ENCODE data around the gene NRG3. TPM values are rescaled to one million over a fixed set of nuclear protein-coding genes. Genes with fewer than 3 reads are reported as not detected.

NRG3 gene
- total and polyA plus RNA-seq, 2 donors (not counting 1 experiment from before 2014, with no cell fraction given): 0.06 TPM; not detected in 1

GRCh38 chr10:82572744-82573143 is 697.8 kb downstream of the NRG3 start:
- Histone ChIP-seq H3K36me3 (replicated peaks in 1 of 2; ENCODE audit: control extremely low read depth in 1 of 2, control insufficient read depth in 1 of 2, extremely low read depth in 1 of 2, insufficient read depth in 2 of 2, low read length in 1 of 2) (no peaks in the 10 kb centered on the region), H3K27ac (ENCODE audit: low read length in 2 of 2) (no peak overlapping the region), H4K20me1 (ENCODE audit: control insufficient read depth, insufficient read depth, low read length, poor library complexity, severe bottlenecking) (no peaks in the 10 kb centered on the region), H3K79me2 (ENCODE audit: control insufficient read depth, insufficient read depth, low read length) (no peaks in the 10 kb centered on the region), H3K9me3 (ENCODE audit: control extremely low read depth in 1 of 3, control insufficient read depth in 2 of 3, insufficient read depth in 1 of 3, low read length in 2 of 3) (no peaks in the 10 kb centered on the region), H3K4me3 (ENCODE audit: control extremely low read depth in 1 of 5, extremely low read depth in 1 of 5, insufficient read depth in 1 of 5, low read depth in 2 of 5, low read length in 4 of 5) (no peak overlapping the region), H3K9ac (ENCODE audit: low read length) (no peak overlapping the region), H3K4me2 (replicated peaks; ENCODE audit: low read depth, low read length, poor library complexity, severe bottlenecking) (no peak overlapping the region), H3K27me3 (replicated peaks in 1 of 4; ENCODE audit: control extremely low read depth in 1 of 4, control insufficient read depth in 3 of 4, insufficient read depth in 4 of 4, low read length in 3 of 4) (no peaks in the 10 kb centered on the region), H3K4me1 (ENCODE audit: control insufficient read depth in 2 of 2, insufficient read depth in 2 of 2, low read length in 2 of 2) (no peaks in the 10 kb centered on the region), H2AFZ (ENCODE audit: insufficient read depth, low read depth, low read length, poor library complexity, severe bottlenecking) (no peak overlapping the region)
- ATAC-seq (ENCODE audit: low read depth) (no peak), DNase-seq (no peak)
- Mint-ChIP-seq H3K27ac (no peak overlapping the region), H3K9me3 (ENCODE audit: insufficient read depth) (peaks cover 4% of the 10 kb centered on the region), H3K4me3 (no peak overlapping the region), H3K27me3 (no peaks in the 10 kb centered on the region), H3K4me1 (no peaks in the 10 kb centered on the region)
- ChIA-PET CTCF (no interaction called here), POLR2A (no interaction called here)
- WGBS (ENCODE audit: insufficient coverage): 90% methylated on average over 1 of the region's 1 CpG
- intact Hi-C loops (cut with micrococcal nuclease): no loop called here
- TF ChIP-seq EZH2 (IDR thresholded peaks at IDR 0.05; ENCODE audit: borderline replicate concordance, insufficient read depth, low read depth, low read length, poor library complexity, severe bottlenecking) (no peak), CTCF (IDR thresholded peaks at IDR 0.05) (no peak)

- ChIA-PET POLR2A (no interaction called here), CTCF (no interaction called here)
- no peaks in the 10 kb centered on the region for H3K27me3 Mint-ChIP-seq
- no peak overlapping the region for H3K4me2 ChIP-seq (replicated peaks; ENCODE audit: low read depth, low read length, poor library complexity, severe bottlenecking)
- H3K79me2 ChIP-seq (ENCODE audit: control insufficient read depth, insufficient read depth, low read length): no peaks in the 10 kb centered on the region
- no peak overlapping the region for H3K4me3 ChIP-seq (ENCODE audit: control extremely low read depth in 1 of 5, extremely low read depth in 1 of 5, insufficient read depth in 1 of 5, low read depth in 2 of 5, low read length in 4 of 5)
- H3K4me3 Mint-ChIP-seq: no peak overlapping the region
- H3K4me1 Mint-ChIP-seq: no peaks in the 10 kb centered on the region
- no peak overlapping the region for H3K27ac ChIP-seq (ENCODE audit: low read length in 2 of 2)
- H3K27ac Mint-ChIP-seq: no peak overlapping the region
- no peak for ATAC-seq (ENCODE audit: low read depth)
- no peaks in the 10 kb centered on the region for H3K9me3 ChIP-seq (ENCODE audit: control extremely low read depth in 1 of 3, control insufficient read depth in 2 of 3, insufficient read depth in 1 of 3, low read length in 2 of 3)
- peaks cover 4% of the 10 kb centered on the region for H3K9me3 Mint-ChIP-seq (ENCODE audit: insufficient read depth)
- H3K9ac ChIP-seq (ENCODE audit: low read length): no peak overlapping the region
- intact Hi-C loops (cut with micrococcal nuclease): no loop called here
- H2AFZ ChIP-seq (ENCODE audit: insufficient read depth, low read depth, low read length, poor library complexity, severe bottlenecking): no peak overlapping the region
- H3K27me3 ChIP-seq (replicated peaks in 1 of 4; ENCODE audit: control extremely low read depth in 1 of 4, control insufficient read depth in 3 of 4, insufficient read depth in 4 of 4, low read length in 3 of 4): no peaks in the 10 kb centered on the region
- no peaks in the 10 kb centered on the region for H3K4me1 ChIP-seq (ENCODE audit: control insufficient read depth in 2 of 2, insufficient read depth in 2 of 2, low read length in 2 of 2)
- no peaks in the 10 kb centered on the region for H3K36me3 ChIP-seq (replicated peaks in 1 of 2; ENCODE audit: control extremely low read depth in 1 of 2, control insufficient read depth in 1 of 2, extremely low read depth in 1 of 2, insufficient read depth in 2 of 2, low read length in 1 of 2)
- no peak for TF ChIP-seq EZH2 (IDR thresholded peaks at IDR 0.05; ENCODE audit: borderline replicate concordance, insufficient read depth, low read depth, low read length, poor library complexity, severe bottlenecking)
- no peak for TF ChIP-seq CTCF (IDR thresholded peaks at IDR 0.05)
- no peaks in the 10 kb centered on the region for H4K20me1 ChIP-seq (ENCODE audit: control insufficient read depth, insufficient read depth, low read length, poor library complexity, severe bottlenecking)
- DNase-seq: no peak
- WGBS (ENCODE audit: insufficient coverage): no CpG with 5 or more reads among the region's 2 CpGs
Measured at GRCh38 chr10:82574081-82574480, 699.1 kb downstream of the NRG3 start.
